GM18870 (cell line): ENCODE results near the gene CTNNAL1.

Source experiments
- ATAC-seq: cut with Tn5 transposase; IDR thresholded peaks from one replicate; pipeline ENCODE4 v1.9.1; 2021; ENCODE audit warnings: moderate library complexity; ENCODE audit not compliant: unreplicated experiment

Gene CTNNAL1

DNA sequence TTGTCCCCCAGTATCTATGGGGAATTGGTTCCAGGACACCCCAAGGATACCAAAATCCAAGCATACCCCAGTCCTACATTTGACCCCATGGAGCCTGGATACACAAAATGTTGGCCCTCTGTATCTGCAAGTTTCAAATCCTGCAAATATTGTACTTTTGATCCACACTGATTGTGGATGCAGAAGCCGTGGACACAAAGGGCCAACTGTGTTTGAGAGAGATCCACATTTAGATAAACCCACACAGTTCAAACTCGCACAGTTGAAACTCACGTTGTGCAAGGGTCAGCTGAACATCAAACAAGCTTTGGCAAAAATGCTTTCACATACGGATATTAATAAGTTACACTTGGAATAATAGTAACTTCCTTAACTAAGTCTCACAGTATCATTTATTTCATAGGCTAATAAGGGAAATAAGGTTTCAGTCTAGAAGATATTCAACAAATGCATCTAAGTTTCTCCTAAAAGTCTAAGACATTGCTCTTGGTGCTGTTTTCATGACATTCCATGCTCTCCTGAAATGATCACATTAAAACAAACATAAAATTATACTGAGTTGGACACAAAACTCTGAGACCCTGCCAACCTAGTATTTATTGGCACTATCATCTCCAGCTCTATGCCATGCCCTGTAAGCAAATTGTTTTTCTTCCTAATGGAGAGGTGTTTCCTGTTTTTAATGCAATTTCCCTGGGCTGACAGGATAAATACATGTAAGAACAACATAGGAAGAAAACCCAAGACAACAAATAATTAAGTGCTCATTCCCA is 118.9 kb downstream of the CTNNAL1 start:
- no peak for ATAC-seq
